HepG2 (cell line): ENCODE data around the gene ZBP1. TPM values are rescaled to one million over a fixed set of nuclear protein-coding genes. Genes with fewer than 3 reads are reported as not detected.

ENCODE experiments used
- ATF3 ChIP-seq: sonication (generic); formaldehyde crosslinking; IDR thresholded peaks from 2 replicates; pipeline ENCODE4 v1.4.0; 2020; ENCODE audit warnings: missing genetic modification reagents
- CERS6 ChIP-seq: sonication (generic); formaldehyde crosslinking; IDR thresholded peaks from 2 replicates; pipeline ENCODE4 v1.5.0; 2020; ENCODE audit warnings: missing genetic modification reagents
- DRAP1 ChIP-seq: IDR thresholded peaks from 2 replicates; pipeline ENCODE4 v1.6.1; 2016; ENCODE audit warnings: missing genetic modification reagents, missing compliant biosample characterization
- ELF3 ChIP-seq: IDR thresholded peaks from 2 replicates; pipeline ENCODE4 v1.6.1; 2016; ENCODE audit warnings: missing genetic modification reagents, missing compliant biosample characterization
- FOXA3 ChIP-seq: IDR thresholded peaks from 2 replicates; pipeline ENCODE4 v1.6.1; 2016; ENCODE audit warnings: missing genetic modification reagents, missing compliant biosample characterization
- FOXC1 ChIP-seq: sonication (generic); formaldehyde crosslinking; IDR thresholded peaks from 2 replicates; pipeline ENCODE4 v1.8.0; 2022; ENCODE audit warnings: mild to moderate bottlenecking, missing genetic modification reagents, borderline replicate concordance
- GZF1 ChIP-seq: sonication (generic); formaldehyde crosslinking; IDR thresholded peaks from 2 replicates; pipeline ENCODE4 v1.5.1; 2020; ENCODE audit warnings: mild to moderate bottlenecking, missing genetic modification reagents
- KDM5B ChIP-seq: sonication (generic); formaldehyde crosslinking; IDR thresholded peaks from 2 replicates; pipeline ENCODE4 v1.4.0; 2020; ENCODE audit warnings: missing genetic modification reagents, mild to moderate bottlenecking, borderline replicate concordance
- MXI1 ChIP-seq: IDR thresholded peaks from 3 replicates; pipeline ENCODE4 v1.6.1; 2012; ENCODE audit warnings: low read depth, low read length, inconsistent platforms, borderline replicate concordance
- POGK ChIP-seq: sonication (generic); formaldehyde crosslinking; conservative IDR thresholded peaks from 2 replicates; pipeline ENCODE4 v1.8.0; 2022; ENCODE audit warnings: mild to moderate bottlenecking, moderate library complexity, missing genetic modification reagents
- SMAD3 ChIP-seq: sonication (generic); formaldehyde crosslinking; IDR thresholded peaks from 2 replicates; pipeline ENCODE4 v1.4.0; 2020; ENCODE audit warnings: missing genetic modification reagents
- UBTF ChIP-seq: sonication (generic); formaldehyde crosslinking; IDR thresholded peaks from 2 replicates; pipeline ENCODE4 v1.4.0; 2020; ENCODE audit warnings: mild to moderate bottlenecking, missing genetic modification reagents
- ZBTB2 ChIP-seq: sonication (generic); formaldehyde crosslinking; IDR thresholded peaks from 2 replicates; pipeline ENCODE4 v1.8.0; 2022; ENCODE audit warnings: low read depth, missing genetic modification reagents
- ZC3H13 ChIP-seq: sonication (generic); formaldehyde crosslinking; IDR thresholded peaks from 2 replicates; pipeline ENCODE4 v1.8.1; 2023; ENCODE audit warnings: mild to moderate bottlenecking, missing genetic modification reagents, moderate library complexity
- ZNF281 ChIP-seq: sonication (generic); formaldehyde crosslinking; IDR thresholded peaks from 2 replicates; pipeline ENCODE4 v1.4.0; 2020; ENCODE audit warnings: missing genetic modification reagents, borderline replicate concordance
- ZNF451 ChIP-seq: sonication (generic); formaldehyde crosslinking; IDR thresholded peaks from 2 replicates; pipeline ENCODE4 v1.5.0; 2020; ENCODE audit warnings: mild to moderate bottlenecking, missing genetic modification reagents
- ZSCAN25 ChIP-seq: sonication (generic); formaldehyde crosslinking; IDR thresholded peaks from 2 replicates; pipeline ENCODE4 v1.8.0; 2022; ENCODE audit warnings: mild to moderate bottlenecking, missing genetic modification reagents
- ZSCAN31 ChIP-seq: sonication (generic); formaldehyde crosslinking; IDR thresholded peaks from 2 replicates; pipeline ENCODE4 v1.5.0; 2020; ENCODE audit warnings: low read depth, mild to moderate bottlenecking, missing genetic modification reagents
- polyA plus RNA-seq, 8 experiments: library from polyadenylated mRNA; depleted of rRNA in 3 of 8; stranded (reverse) in 7 of 8; unstranded in 1 of 8; fragments of >200 nt; fragmentation: Illumina TruSeq in 4 of 8; extraction: Trizol in 4 of 8; gene quantifications; 2 replicates each; pipeline versions ENCODE4 v1.2.1 to v1.2.3, GENCODE V29; 2011 to 2016; ENCODE audit warnings: low read depth in 4 of 8, missing spikeins in 1 of 8, mixed read lengths in 1 of 8; ENCODE audit not compliant: insufficient read depth in 1 of 8
- total RNA-seq, 5 experiments: library from RNA; depleted of rRNA; stranded (reverse); fragments of >200 nt; fragmentation: Illumina TruSeq; extraction: Trizol; gene quantifications; 2 replicates each; pipeline ENCODE4 v1.2.3, GENCODE V29; 2016; ENCODE audit warnings: low read depth in 1 of 5

The ZBP1 gene
- total and polyA plus RNA-seq, 2 of the 13 experiments (the other 11 are each of a cell fraction or from before 2014, with no cell fraction given) = not detected

GRCh38 chr20:57570145-57570850 lies 49.9 kb downstream of the ZBP1 start (continued):
- TF ChIP-seq ZNF281 = no peak
- TF ChIP-seq ZSCAN25 (CRISPR knock-in tag) = peak; percentile 33; the same call in 1 of the 2 replicates
- TF ChIP-seq MXI1 = 0 out of 3 replicates have a peak, but pooled peaks have one; percentile 18
- 0 out of 2 replicates have a peak, but pooled peaks have one; percentile 36 for TF ChIP-seq UBTF (CRISPR knock-in tag)
- peak; percentile 67; the same call in 1 of the 2 replicates for TF ChIP-seq KDM5B (CRISPR knock-in tag)
- TF ChIP-seq FOXA3 (CRISPR knock-in tag) = peak; percentile 56; the same call in 1 of the 2 replicates
- no peak for TF ChIP-seq ZBTB2
- TF ChIP-seq ZSCAN31 (CRISPR knock-in tag) = no peak
- no peak for TF ChIP-seq SMAD3 (CRISPR knock-in tag)
- no peak for TF ChIP-seq ZC3H13
- TF ChIP-seq DRAP1 = no peak
- TF ChIP-seq ZNF451 (CRISPR knock-in tag) = no peak
- no peak for TF ChIP-seq ATF3 (CRISPR knock-in tag)
- TF ChIP-seq POGK (CRISPR knock-in tag) = 0 out of 2 replicates have a peak, but pooled peaks have one; percentile 33
- TF ChIP-seq CERS6 (CRISPR knock-in tag) = no peak
- peak; percentile 46; the same call in 1 of the 2 replicates for TF ChIP-seq ELF3 (CRISPR knock-in tag)
- peak; percentile 93; the same call in 1 of the 2 replicates for TF ChIP-seq GZF1 (CRISPR knock-in tag)
- TF ChIP-seq FOXC1 (CRISPR knock-in tag) = 0 out of 2 replicates have a peak, but pooled peaks have one; percentile 20
